Measurements from ENCODE around the gene SNUPN. TPM values are rescaled to one million over a fixed set of nuclear protein-coding genes. Genes with fewer than 3 reads are reported as not detected.

SNUPN gene
- total and polyA plus RNA-seq, 10 donors: 16.8 to 26.3 (median 22.1) TPM

DNA sequence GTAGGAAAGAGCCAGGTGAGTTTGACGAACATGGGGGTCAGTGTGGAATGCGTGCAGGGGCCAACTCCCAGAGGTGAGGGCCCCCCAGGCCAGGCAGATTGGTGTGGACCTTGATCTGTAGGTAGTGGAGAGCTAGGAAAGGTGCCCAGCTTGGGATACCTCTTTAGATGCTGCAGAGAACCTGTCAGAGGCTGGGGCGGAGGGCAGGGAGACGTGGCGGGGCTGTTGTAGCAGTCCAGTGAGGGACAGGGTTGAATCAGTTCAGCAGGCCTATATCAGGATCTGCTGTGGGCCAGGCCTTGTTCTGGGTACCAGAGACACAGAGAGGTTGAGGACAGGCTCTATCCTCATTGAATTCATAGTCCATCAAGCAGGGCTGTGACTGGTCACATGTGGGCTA, 30.8 kb upstream of the SNUPN start:
- WGBS, 5 donors: 86 to 96% (median 93%) methylated on average over 5 of the region's 5 CpGs
- H3K27ac ChIP-seq: no peak overlapping the region
- DNase-seq: no peak
- H3K9me3 ChIP-seq: no peaks in the 10 kb centered on the region
- peaks cover 13 to 79% (median 44%) of the 10 kb centered on the region in 6 donors for H3K4me1 ChIP-seq
- H3K36me3 ChIP-seq: peaks cover 0 to 30% (median 6%) of the 10 kb centered on the region in 6 donors
- intact Hi-C loops (cut with DNase I; ENCODE audit: low total_unique reads): no loop called here
- H3K27me3 ChIP-seq (replicated peaks in 1 of 7): no peaks in the 10 kb centered on the region
- TF ChIP-seq POLR2A (IDR thresholded peaks at IDR 0.05): no peak
- TF ChIP-seq POLR2AphosphoS5 (IDR thresholded peaks at IDR 0.05): no peak
- TF ChIP-seq, protein P1, sequence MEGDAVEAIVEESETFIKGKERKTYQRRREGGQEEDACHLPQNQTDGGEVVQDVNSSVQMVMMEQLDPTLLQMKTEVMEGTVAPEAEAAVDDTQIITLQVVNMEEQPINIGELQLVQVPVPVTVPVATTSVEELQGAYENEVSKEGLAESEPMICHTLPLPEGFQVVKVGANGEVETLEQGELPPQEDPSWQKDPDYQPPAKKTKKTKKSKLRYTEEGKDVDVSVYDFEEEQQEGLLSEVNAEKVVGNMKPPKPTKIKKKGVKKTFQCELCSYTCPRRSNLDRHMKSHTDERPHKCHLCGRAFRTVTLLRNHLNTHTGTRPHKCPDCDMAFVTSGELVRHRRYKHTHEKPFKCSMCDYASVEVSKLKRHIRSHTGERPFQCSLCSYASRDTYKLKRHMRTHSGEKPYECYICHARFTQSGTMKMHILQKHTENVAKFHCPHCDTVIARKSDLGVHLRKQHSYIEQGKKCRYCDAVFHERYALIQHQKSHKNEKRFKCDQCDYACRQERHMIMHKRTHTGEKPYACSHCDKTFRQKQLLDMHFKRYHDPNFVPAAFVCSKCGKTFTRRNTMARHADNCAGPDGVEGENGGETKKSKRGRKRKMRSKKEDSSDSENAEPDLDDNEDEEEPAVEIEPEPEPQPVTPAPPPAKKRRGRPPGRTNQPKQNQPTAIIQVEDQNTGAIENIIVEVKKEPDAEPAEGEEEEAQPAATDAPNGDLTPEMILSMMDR (IDR thresholded peaks at IDR 0.05 in 8 of 11, conservative IDR thresholded peaks at IDR 0.05 in 3 of 11): no peak
- no peak overlapping the region for H3K4me3 ChIP-seq

DNA sequence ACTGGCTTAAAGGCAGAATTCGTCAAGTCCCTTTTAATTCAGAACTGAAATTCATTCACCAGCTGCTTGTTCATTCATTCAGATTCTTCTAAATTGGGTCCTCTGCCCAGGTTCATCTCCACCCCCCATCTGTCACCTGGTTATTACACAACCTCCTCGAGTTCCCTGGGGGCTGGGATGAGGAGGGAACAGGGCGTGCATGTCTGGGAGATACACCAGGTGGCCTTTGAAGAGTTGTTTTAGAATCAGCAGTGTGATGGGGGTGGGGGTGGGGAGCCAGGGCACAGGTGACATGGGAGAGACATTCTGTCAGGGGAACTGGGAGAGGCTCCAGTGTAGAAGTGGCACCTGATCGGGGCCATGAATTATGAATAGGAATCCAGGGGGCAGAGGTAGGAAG, 30.4 kb upstream of the SNUPN start:
- intact Hi-C loops (cut with DNase I; ENCODE audit: low total_unique reads): no loop called here
- no peak for DNase-seq
- no peaks in the 10 kb centered on the region for H3K27me3 ChIP-seq (replicated peaks in 1 of 7)
- WGBS, 5 donors: 71 to 81% (median 78%) methylated on average over 4 of the region's 4 CpGs
- no peak overlapping the region for H3K4me3 ChIP-seq
- no peak overlapping the region for H3K27ac ChIP-seq
- TF ChIP-seq, protein P1 (IDR thresholded peaks at IDR 0.05 in 8 of 11, conservative IDR thresholded peaks at IDR 0.05 in 3 of 11): no peak
- TF ChIP-seq POLR2AphosphoS5 (IDR thresholded peaks at IDR 0.05): no peak
- TF ChIP-seq POLR2A (IDR thresholded peaks at IDR 0.05): no peak
- no peaks in the 10 kb centered on the region for H3K9me3 ChIP-seq
- H3K36me3 ChIP-seq: peaks cover 0 to 30% (median 6%) of the 10 kb centered on the region in 6 donors
- H3K4me1 ChIP-seq: peaks cover 17 to 79% (median 46%) of the 10 kb centered on the region in 6 donors

DNA sequence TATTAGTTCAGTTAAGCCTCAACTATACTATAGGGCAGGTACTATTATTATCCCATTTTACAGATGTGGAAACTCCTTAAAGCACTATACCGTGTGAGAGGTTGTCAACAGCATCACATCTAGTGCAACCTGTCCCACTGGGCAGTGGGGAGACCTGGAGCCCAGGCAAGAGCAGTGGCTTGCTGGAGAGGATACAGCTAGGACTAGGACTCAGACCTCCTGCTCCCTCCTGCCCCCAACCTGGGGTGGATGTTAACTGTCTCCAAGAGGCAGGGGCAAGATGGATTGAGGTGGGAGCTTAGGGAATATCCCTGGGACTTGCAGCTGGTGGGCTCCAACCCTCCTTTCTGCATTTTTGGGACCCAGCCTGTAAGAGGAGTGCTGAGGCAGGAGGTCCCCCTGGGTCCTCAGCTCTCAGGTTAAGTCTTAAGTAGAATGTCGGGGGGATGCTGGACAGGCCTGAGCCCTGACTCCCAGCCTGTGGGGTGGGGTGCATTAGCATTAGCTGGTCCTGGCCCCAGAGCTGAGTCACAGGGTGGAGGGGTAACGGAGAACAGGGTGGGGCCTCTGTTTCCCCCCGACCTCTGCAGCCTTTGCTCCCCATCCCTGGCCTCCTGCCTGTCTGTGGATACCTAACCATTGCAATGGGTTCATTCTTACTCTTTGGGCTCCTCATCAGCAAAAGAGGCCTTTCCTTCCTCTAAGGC, 28.8 kb upstream of the SNUPN start:
- Histone ChIP-seq H3K27ac (no peak overlapping the region), H3K36me3 (peaks cover 0 to 32% (median 6%) of the 10 kb centered on the region in 6 donors), H3K4me1 (peaks cover 30 to 79% (median 53%) of the 10 kb centered on the region in 6 donors), H3K4me3 (no peak overlapping the region), H3K27me3 (replicated peaks in 1 of 7) (no peaks in the 10 kb centered on the region), H3K9me3 (no peaks in the 10 kb centered on the region)
- no peak for TF ChIP-seq POLR2A (IDR thresholded peaks at IDR 0.05)
- TF ChIP-seq, protein P1 (IDR thresholded peaks at IDR 0.05 in 8 of 11, conservative IDR thresholded peaks at IDR 0.05 in 3 of 11): no peak
- no peak for TF ChIP-seq POLR2AphosphoS5 (IDR thresholded peaks at IDR 0.05)
- no peak for DNase-seq
- 66 to 91% (median 72%) methylated on average over 4 of the region's 4 CpGs for WGBS, 5 donors
- intact Hi-C loops (cut with DNase I; ENCODE audit: low total_unique reads): no loop called here

DNA sequence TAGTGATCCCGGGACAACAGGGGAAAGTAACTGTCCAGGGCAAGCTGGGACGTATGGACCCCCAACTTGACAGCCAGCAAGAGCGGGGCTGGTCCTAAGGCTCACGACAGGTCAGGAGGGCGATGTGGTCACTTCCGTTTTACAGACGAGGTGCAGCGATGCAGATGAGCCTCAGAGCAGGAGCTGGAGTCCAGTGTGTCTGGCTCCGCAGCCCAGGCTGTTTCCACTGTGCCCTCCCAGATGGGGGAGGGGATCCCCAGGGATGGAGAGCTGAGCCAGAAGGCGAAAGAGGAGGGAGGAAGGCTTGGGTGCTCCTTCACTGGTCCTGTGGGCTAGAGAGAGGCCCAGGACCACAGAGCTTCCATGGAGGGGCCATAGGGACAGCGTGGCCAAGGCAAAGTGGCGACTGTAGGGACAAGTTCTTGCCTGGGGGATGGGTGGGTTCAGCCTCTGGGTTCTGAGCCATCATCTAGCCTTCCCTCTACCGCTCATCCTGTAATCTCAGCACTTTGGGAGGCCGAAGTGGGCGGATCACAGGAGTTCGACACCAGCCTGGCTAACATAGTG, 27.9 kb upstream of the SNUPN start:
- Histone ChIP-seq H3K9me3 (no peaks in the 10 kb centered on the region), H3K27ac (peak overlapping the region in 5 of 8 donors; percentile 15 to 78 (median 41)), H3K4me3 (peak overlapping the region in 1 of 8 donors; percentile 11), H3K27me3 (replicated peaks in 1 of 7) (peaks cover 0 to 6% (median 0%) of the 10 kb centered on the region in 7 donors), H3K4me1 (peaks cover 30 to 79% (median 59%) of the 10 kb centered on the region in 6 donors), H3K36me3 (peaks cover 0 to 32% (median 5%) of the 10 kb centered on the region in 6 donors)
- 85 to 92% (median 88%) methylated on average over 16 of the region's 16 CpGs for WGBS, 5 donors
- no peak for TF ChIP-seq POLR2A (IDR thresholded peaks at IDR 0.05)
- peak in 1 of 3 donors; percentile 24 for TF ChIP-seq POLR2AphosphoS5 (IDR thresholded peaks at IDR 0.05)
- TF ChIP-seq, protein P1 (IDR thresholded peaks at IDR 0.05 in 8 of 11, conservative IDR thresholded peaks at IDR 0.05 in 3 of 11): no peak
- intact Hi-C loops (cut with DNase I; ENCODE audit: low total_unique reads): no loop called here
- DNase-seq: no peak
